DND-41 (cell line): ENCODE results near the gene LHFPL2.

Experiments
- CTCF ChIP-seq: IDR thresholded peaks from 2 replicates; pipeline ENCODE4 v1.5.1; 2012; ENCODE audit warnings: borderline replicate concordance, low read length, moderate library complexity, mild to moderate bottlenecking; ENCODE audit not compliant: poor library complexity, severe bottlenecking; ENCODE audit errors: extremely low read depth
- EZH2 ChIP-seq: IDR thresholded peaks from 3 replicates; pipeline ENCODE4 v1.6.1; 2012; ENCODE audit warnings: borderline replicate concordance, low read depth, mild to moderate bottlenecking, moderate library complexity, low read length, inconsistent platforms; ENCODE audit not compliant: severe bottlenecking

DNA sequence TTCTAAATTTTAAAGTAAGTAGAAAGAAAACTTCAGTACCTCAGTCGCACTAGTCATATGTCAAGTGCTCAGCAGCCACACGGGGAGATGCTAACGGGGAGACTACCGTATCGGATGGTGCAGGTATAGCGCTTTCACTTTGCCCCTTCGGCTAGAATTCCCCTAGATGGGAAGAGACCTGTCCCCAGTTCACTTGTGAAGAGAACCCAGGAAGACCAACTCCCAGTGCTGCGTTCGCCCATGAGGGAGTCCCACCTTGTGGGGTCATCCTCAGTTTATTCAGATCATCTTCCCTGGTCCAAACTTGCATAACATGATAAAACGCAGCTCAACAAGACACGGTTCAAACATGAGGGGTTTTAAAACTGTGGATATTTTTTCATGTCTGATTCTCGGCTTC is 87.3 kb downstream of the LHFPL2 start:
- no peak for TF ChIP-seq CTCF
- no peak for TF ChIP-seq EZH2
